HG02885 (cell line): Measurements from ENCODE around the gene ZNF385A.

ENCODE experiments used
- ATAC-seq: cut with Tn5 transposase; IDR thresholded peaks from one replicate; pipeline ENCODE4 v1.9.1; 2021; ENCODE audit warnings: mild to moderate bottlenecking; ENCODE audit not compliant: unreplicated experiment, poor library complexity

ZNF385A gene

GRCh38 chr12:54384591-54385041 is at the start of gene ZNF385A:
TSS of gene ZNF385A (minus strand) at chr12:54384733. CDS start at chr12:54384514, 219 bp downstream.
- peak; percentile 44 for ATAC-seq

DNA sequence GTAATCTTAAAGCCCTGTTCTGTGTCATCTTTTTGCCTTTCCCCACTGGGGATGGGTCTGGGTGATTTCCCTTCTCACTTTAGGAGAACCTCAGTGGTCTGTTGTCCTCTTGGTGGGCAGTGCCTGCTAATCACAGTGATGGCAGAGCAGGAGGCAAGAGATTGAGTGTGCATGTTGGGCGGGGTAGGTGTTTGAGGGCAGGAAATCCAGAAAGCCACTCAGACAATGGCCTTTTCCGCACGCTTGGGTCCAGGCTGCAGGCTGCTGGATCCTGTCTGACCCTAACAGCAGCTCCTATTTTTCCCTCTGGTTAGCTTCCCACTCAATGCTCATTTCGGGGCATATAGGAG is 48.3 kb upstream of the ZNF385A start:
- ATAC-seq, result no peak

DNA sequence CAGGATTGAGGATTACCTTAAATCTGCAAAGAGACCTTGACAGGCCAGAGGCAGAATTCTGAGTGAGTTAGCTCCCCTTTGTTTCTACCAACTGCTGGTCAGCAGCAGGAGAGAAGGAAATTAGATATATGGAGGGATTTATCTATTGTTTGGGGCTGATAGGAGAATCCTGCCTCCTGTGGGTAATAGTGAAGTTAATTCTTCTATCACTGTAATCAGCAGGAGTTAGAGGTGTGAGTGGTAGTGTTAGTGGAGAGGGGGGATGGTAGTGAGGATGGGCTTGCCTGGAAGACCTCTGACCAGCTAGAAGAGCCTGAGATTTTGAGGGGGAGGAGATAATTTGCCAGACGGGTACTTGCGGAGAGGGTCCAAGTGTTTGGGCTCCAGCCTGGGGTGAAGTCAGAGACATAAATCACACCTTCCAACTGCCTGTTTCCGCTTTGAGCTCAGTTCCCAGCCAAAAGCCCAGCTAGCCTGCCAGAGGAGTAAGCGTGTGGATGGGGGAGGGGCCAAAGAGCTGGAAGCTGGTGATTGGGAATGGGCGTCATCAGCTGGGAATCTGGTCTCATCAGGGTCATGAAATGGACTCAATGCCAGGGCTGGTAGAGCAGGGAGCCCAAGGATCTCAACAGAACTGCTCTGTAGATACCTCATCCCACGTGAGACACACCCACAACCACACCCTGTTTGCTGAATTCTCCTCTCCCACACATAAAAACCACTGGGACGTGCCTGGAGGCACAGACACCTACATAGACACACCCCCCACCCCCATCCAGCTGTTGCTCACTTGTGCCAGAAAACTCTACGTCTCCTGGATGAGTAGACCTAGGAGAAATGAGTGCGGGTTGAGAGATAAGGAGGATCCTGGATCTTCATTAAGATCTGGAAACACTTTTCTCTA is 47.6 kb upstream of the ZNF385A start:
- ATAC-seq, result no peak

DNA sequence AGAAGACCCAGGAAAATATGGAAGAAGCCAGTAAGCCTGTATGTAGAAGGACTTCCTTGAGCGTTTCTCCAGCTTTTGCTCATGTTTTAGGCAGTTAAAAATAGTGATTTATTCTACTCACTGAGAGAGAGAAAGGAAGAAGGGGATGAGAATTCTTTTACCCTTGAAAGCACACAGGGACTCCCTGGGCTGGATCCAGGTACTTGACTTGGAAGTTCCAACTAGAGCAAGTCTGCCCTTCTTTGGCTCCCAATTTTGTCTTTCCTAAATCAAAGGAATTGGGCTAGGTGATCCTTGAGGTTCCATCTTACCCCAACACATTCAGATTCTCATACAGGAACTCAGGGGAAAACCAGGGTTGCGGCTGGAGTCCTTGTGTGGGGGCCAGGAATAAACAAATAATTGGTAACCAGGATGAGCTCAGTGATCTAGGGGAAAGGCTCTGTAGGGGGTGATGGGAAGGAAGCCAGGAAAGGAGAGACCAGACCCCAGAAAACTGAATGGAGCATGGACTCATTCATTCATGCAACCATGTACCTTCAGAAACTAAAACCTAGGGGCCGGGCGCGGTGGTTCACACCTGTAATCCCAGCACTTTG is 46.0 kb upstream of the ZNF385A start:
- ATAC-seq, result no peak

GRCh38 chr12:54429014-54429471 is 44.5 kb upstream of the ZNF385A start:
- no peak for ATAC-seq

GRCh38 chr12:54428050-54429013 is 43.8 kb upstream of the ZNF385A start:
- no peak for ATAC-seq

DNA sequence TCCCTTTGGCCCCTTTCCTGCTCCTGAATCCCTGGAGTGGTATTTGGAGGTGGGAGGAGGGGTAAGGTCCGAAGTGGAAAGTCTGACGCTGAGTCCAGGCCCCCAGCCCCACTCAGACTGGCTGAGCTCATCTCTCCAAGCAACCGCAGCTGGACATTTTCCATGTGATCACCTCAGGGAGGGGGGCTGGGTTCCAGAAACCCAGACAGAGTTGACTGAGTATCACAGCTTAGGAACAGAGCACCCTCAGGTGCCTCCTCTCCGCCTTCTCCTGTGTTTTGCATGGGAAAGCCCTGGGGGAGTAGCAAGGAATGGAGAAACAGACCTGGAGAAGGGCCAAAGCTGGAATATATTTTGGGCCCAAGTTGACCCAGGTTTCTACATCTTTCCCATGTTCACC is 42.6 kb upstream of the ZNF385A start:
- ATAC-seq, result no peak

DNA sequence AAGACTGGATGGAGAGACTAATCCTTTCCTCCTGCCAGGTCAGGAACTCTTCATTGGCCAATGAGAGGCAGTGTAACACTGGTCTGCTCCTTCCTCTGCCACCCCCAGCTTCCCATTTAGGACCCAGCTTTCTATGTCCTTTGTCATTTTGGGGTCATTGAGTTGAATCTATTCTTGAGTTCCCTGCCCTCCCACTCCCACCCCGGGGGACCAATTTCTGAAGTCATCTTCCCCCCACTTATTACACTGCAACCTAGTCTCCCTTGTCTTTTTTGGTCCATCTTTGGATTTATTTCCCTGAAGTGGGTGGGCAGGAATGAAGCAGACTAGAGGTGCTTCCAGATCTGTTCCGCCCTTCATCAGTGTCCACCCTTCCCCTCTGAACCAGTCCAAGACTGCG is 42.2 kb upstream of the ZNF385A start:
- no peak for ATAC-seq

GRCh38 chr12:54425702-54426101 is 41.2 kb upstream of the ZNF385A start:
- ATAC-seq, result no peak

- ATAC-seq, result no peak
Measured at GRCh38 chr12:54424224-54424623, 39.7 kb upstream of the ZNF385A start.

GRCh38 chr12:54423816-54424150 is 39.2 kb upstream of the ZNF385A start:
- ATAC-seq, result no peak

DNA sequence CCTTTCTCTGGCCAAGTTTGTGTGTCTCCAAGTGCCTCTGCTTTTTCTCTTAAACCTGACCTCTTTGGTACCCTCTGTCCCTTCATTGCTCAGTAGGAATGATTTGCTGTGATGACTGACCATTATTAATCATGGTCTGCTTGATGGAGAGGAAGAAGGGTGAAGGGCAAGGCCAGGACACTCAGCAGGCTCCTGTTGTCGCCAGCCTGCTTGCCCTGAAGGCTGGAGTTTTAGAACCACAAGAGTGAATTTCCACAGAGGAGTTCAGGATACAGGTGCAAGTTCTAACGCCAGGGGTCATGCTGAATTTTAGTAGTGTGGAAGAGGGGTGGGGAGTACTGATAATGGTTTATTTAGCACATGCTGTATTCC is 37.3 kb upstream of the ZNF385A start:
- no peak for ATAC-seq

- no peak for ATAC-seq
Measured at GRCh38 chr12:54421175-54421878, 36.8 kb upstream of the ZNF385A start.

GRCh38 chr12:54420766-54421144 is 36.2 kb upstream of the ZNF385A start:
- ATAC-seq, result no peak

GRCh38 chr12:54419088-54419887 is 34.8 kb upstream of the ZNF385A start, which contains the start of gene ITGA5:
TSS of gene ITGA5 (minus strand) at chr12:54419266. CDS start at chr12:54419198, 68 bp downstream.
- no peak for ATAC-seq

DNA sequence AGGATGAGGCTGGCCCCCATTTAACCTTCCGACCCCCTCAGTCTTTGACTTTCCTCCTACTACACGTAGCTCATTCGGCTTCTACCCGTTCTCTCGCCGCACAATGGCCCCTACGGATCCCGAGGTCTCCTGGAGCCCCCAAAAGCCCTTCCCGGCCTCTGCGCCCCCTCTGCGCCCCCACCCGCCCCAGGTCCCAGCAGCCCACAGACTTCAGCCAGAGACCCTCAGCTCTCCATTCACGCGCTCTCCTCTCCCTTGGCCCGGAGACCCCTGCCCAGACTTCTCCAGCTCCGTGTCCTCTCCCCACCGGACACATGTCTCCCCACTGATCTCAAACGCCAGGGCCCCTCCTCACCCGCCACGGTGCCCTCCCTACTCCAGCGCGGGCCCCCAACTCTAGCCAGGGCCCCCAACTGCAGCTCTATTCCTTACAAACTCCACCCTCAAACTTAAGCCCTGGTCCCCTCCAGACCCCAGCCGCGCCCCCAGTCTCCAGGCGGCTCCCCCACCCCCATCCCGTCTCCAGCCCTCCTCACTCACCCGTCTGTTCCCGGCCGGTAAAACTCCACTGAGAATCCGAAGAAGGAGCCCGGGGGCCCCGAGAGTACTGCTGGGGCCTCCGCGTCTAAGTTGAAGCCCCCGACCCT is 34.0 kb upstream of the ZNF385A start:
- ATAC-seq, result no peak

- ATAC-seq, result no peak
Measured at GRCh38 chr12:54417712-54418440, 33.3 kb upstream of the ZNF385A start.
